Hippocampal formation (tissue), 2 donors: ENCODE measurements around the gene UQCRH.

Experiments used
- DNase-seq, 2 donors: peaks; one replicate each; lab custom pipeline; 2025; lab: John Stamatoyannopoulos, UW

The UQCRH gene

GRCh38 chr1:46303038-46303871 lies at the start of gene UQCRH, which contains the start of gene LRRC41:
Gene UQCRH (plus strand): TSS chr1:46303698. CDS start chr1:46303767, 69 bp downstream.
Gene LRRC41 (minus strand): TSS chr1:46303616. CDS start chr1:46303322, 294 bp downstream.
- peak; percentile 93 to 96 for DNase-seq

GRCh38 chr1:46254668-46255067 lies 48.8 kb upstream of the UQCRH start:
- DNase-seq: no peak

GRCh38 chr1:46256523-46256922 lies 47.0 kb upstream of the UQCRH start:
- DNase-seq: no peak

GRCh38 chr1:46262508-46262907 lies 41.0 kb upstream of the UQCRH start:
- DNase-seq: no peak

DNA sequence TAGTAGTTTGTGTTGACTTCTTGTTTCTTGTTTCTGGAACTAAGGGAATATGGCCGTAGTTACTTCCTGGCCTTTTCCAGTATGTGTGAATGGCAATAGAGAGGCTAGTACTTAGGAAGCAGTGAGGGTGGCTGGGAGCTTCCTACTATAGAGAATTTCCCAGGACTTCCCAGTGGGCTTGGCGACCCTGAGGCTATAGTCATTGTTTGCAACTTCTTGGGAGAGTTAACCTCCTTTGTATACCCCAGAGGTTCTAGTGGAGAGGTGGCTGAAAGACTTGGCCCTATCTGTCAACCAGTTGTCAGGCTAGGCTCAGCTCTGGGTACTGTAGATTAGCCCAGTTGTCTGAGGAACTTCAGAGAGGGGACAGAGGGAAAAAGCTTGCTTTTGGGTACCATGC lies 40.4 kb upstream of the UQCRH start:
- DNase-seq: no peak

DNA sequence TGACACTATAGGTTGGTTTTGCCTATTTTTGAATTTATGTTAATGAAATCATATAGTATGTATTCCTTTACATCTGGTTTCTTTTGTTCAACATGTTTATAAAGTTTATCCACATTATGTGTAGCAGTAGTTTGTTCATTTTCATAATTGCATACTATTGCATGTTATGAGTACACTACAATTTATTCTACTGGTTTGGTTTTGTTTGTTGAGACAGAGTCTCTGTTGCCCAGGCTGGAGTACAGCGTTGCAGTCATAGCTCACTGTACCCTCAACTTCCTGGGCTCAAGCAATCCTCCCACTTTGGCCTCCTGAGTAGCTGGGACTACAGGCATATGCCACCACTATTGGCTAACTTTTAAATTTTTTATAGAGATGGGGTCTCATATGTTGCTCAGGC lies 34.9 kb upstream of the UQCRH start:
- DNase-seq: no peak

- DNase-seq: no peak
Measured at GRCh38 chr1:46274225-46275029, 29.1 kb upstream of the UQCRH start.

DNA sequence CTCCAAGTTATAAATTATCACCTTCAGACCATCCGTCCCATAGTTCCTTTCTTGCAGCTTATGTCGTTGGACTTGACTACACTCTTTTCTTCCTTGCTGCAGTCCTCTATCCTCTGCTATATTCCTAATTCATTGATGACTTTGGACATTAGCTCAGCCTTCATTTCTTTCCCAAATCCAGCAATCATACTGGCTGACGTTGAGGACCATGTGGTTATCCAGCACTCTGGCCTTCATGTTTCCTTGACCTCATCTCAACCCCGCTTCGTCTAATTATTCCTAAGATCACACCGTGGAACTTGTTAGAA lies 28.5 kb upstream of the UQCRH start:
- DNase-seq: no peak

DNA sequence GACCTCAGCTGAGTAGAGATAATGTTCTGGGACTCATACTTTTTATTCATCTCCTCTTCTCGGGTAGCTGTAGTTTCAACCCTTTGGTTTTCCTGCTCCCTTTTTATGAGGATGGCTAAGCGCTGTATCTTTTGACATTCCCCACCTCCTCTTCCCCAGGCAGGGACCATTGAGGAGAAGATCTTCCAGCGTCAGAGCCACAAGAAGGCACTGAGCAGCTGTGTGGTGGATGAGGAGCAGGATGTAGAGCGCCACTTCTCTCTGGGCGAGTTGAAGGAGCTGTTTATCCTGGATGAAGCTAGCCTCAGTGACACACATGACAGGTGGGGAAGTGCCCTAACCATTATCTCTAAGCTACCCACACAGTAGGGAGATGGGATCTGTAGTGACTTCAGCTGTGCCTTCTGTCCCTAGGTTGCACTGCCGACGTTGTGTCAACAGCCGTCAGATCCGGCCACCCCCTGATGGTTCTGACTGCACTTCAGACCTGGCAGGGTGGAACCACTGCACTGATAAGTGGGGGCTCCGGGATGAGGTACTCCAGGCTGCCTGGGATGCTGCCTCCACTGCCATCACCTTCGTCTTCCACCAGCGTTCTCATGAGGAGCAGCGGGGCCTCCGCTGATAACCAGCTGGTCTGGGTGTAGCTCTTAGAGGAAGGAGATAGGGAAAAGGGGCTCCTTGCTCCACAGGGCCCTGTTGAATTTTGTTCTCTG lies 25.7 kb upstream of the UQCRH start:
- DNase-seq: no peak

DNA sequence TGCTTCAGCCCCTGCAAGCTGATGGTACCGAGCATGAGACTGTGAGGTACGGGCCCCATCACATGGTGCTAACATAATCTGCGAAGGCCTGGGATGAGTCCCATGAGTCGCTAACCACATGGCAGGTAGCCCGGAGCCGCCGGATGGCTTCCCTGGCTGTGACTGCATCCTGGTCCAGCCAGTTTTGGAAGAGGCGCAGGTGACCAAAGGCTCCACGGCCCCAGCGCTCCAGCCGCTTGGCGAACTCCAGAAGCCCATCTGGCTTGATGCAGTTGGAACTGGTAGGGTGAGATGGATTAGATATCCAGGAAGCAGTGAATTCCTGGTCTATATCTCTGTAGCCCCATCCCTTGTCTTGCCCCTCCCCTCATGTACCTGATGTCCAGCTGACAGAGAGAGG lies 24.7 kb upstream of the UQCRH start:
- DNase-seq: no peak

GRCh38 chr1:46280092-46280491 lies 23.4 kb upstream of the UQCRH start:
- DNase-seq: no peak

DNA sequence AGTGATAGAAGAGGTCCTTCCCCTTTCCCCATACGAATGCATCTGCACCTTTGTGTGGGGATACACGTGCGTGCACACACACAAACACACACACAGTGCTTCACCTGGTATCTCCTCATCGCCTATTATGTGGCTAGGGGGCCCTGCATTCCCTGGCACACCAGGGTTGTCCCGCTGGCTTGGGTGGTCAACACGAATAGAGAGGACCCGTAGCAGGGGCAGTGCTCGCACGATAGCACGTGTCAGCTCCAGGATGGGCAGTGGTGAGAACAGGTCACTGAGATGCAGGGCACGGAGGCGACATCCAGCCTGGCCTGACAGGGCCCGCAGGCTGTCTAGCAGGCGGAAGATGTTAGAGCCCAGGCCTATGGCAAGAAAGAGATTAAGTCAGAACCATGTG lies 22.5 kb upstream of the UQCRH start:
- no peak for DNase-seq

DNA sequence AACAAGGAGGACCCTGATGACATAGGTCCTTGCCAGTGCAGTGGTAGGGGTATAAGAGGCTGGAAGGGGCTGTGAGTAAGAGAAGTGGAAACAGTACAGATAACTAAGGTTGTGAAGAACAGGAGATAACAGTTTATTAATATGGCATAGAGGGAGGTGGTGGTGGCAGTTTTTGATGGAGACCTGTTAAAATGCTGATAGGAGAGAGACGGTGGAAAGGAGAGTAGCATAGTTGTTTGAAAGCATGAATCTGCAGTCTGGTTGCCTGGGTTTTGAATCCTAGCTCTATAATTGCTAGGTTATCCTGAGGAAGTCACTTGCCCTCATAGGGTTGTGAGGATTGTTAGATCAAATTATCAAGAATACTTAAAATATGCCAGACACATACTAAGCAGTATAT lies 19.4 kb upstream of the UQCRH start:
- DNase-seq: no peak

GRCh38 chr1:46284597-46285564 lies 18.6 kb upstream of the UQCRH start:
- no peak for DNase-seq

DNA sequence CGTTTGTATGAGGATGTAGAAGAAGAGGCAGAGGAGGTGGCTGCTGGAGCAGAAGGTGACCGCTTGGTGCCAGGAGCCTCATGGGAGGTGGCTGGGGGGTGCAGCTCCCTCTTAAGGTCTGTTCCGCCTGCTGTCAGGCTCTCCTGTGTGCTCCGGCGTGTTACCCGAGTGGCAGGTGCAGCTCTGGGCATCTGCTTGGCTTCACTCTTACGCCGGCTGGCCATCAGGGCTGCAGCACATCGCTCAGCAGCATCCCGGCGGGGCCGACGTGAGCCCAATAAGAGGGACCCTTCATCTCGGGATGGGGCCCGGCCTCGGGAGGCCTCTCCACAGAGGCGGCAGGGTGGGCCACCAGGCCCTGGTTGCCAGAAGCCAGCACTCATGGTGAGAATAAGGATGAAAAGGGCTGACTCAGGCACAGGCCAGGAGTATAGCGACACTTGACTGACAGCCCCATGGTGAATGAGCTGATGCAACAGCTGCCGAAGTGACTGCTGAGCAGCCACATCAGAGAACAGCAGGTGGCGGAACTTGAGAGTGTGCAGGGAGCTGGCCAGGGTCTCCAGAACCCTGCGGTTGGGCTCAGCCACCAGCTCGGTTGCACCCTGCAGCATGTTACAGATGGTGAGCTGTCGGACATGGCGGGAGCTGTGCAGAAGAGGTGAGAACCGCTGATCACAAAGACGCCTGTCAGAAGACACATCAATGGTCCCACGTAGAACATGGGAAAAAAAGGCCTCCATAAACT lies 17.6 kb upstream of the UQCRH start:
- DNase-seq: no peak

- no peak for DNase-seq
Measured at GRCh38 chr1:46288485-46289133, 14.9 kb upstream of the UQCRH start.

DNA sequence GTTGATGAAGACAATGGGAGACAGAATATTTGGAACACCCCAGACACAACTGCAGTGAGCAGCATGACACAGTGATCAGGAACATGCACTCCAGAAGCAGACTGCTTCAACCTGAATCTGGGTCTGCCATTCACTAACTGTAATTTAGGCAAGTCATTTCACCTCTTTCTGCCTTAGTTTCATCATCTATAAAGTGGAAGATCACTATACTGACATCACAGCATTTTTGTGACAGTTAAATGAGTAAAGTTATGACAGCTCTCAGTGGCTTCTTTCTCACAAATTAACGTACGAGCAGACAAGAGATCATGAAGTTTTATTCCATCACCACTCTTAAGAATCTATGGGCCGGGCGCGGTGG lies 14.4 kb upstream of the UQCRH start:
- DNase-seq: no peak

DNA sequence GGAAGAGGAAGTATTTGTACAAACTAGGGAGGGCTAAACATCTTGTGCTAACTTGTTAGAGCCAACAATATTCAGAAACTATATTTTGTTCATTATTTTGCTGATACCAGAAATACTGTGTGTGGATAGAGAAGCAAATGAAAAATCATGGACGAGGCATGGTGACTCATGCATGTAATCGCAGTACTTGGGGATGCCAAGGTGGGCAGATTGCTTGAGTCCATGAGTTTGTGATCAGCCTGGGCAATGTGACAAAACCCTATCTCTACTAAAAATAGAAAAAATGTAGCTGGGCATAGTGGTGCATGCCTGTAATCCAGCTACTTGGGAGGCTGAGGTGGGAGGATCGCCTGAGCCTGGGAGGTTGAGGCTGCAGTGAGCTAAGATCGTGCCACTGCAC lies 13.5 kb upstream of the UQCRH start:
- DNase-seq: no peak

- no peak for DNase-seq
Measured at GRCh38 chr1:46295306-46295705, 8.2 kb upstream of the UQCRH start.

GRCh38 chr1:46298387-46298786 lies 5.1 kb upstream of the UQCRH start:
- no peak for DNase-seq
